ENCODE data around the gene GFRAL.

DNA sequence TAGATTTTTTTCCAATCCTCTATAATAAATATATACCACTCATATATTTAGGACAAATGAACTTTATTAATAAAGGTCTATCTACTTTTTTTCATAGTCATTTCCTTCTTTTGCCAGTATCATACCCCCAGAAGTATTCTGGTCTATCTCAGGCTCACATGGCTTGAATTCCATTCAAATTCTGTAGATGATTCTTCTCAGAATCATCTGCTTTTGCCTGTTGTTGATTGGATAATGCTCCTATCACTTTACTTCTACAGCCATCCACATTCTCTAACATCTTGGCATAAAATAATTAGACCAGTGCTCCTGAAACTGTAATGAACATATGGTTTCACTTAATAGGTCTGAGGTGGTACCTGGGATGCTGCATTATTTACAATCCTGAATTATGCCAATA lies 121.2 kb downstream of the GFRAL start:
- TF ChIP-seq CTCF (conservative IDR thresholded peaks at IDR 0.05): no peak
- TF ChIP-seq EZH2 (IDR thresholded peaks at IDR 0.05; ENCODE audit: low read depth): no peak

All from PC-9 (cell line).